HG03460 (cell line): Measurements from ENCODE around the gene PRDX5.
"Not testable (repeated sequence)": the region's sequence is repeated elsewhere in the genome, so short reads cannot be mapped to it uniquely, and the experiment has no call there.

Experiments used
- ATAC-seq: cut with Tn5 transposase; IDR thresholded peaks from one replicate; pipeline ENCODE4 v1.9.1; 2021; ENCODE audit not compliant: unreplicated experiment

The PRDX5 gene

GRCh38 chr11:64305075-64305690 is 12.7 kb upstream of the PRDX5 start, which contains the start of gene ESRRA:
TSS of gene ESRRA (plus strand) at chr11:64305524. CDS start at chr11:64307180, 1,656 bp downstream.
- peak; percentile 68 for ATAC-seq

- ATAC-seq: no peak
These were observed 12.0 kb upstream of the PRDX5 start for GRCh38 chr11:64305691-64306562.

DNA sequence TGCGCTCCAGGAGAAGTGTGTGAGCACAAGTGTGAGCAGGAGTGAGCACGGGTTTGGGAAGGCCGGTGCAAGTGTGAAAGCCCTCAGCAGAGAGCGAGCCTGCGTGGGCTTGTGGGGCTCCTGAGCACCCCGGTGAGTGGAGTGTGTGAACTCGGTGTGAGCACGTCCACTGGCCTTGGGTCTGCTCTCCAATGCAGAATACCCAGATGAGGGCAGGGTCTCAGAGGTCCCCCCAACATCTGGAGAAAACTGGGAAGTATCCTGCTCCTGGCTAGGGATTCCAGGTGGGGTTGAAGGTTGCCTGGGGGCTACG is 11.4 kb upstream of the PRDX5 start:
- no peak for ATAC-seq

DNA sequence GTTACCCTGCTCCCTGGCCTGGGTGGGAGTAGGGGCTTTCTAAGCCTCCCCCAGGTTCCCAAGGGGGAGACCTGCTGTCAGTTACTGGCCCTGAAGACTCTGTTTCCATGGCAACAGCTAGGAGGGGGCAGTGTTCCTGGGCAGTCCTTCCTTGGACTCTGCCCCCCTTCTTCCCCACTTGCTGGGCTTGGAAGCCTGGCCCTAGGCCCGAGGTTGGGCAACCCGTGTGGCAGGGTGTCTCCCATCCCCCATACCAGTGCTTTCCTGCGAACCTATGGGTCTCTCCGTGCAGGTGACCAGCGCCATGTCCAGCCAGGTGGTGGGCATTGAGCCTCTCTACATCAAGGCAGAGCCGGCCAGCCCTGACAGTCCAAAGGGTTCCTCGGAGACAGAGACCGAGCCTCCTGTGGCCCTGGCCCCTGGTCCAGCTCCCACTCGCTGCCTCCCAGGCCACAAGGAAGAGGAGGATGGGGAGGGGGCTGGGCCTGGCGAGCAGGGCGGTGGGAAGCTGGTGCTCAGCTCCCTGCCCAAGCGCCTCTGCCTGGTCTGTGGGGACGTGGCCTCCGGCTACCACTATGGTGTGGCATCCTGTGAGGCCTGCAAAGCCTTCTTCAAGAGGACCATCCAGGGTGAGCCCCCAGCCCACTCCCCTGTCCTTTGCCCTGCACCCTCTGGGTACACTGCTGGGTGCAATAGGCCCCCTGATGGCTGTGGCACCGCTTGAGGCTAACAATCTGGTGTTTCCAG is 10.9 kb upstream of the PRDX5 start:
- no peak for ATAC-seq

DNA sequence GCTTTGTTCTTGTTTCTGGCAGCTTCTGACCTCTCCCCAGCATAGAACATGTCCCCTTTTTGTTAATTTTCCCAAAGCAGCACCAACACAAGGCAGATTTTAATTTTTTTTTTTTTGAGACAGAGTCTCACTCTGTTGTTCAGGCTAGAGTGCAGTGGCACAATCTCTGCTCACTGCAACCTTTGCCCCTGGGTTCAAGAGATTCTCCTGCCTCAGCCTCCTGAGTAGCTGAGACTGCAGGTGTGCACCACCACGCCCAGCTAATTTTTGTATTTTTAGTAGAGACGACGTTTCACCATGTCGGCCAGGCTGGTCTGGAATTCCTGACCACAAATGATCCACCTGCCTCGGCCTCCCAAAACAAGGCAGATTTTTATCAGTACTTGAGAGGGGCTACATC is 10.1 kb upstream of the PRDX5 start:
- not testable (repeated sequence) for ATAC-seq

GRCh38 chr11:64312947-64313346 is 5.0 kb upstream of the PRDX5 start:
- ATAC-seq: no peak

GRCh38 chr11:64313491-64314145 is 4.3 kb upstream of the PRDX5 start:
- ATAC-seq: no peak

- ATAC-seq: no peak
These were observed 3.6 kb upstream of the PRDX5 start for GRCh38 chr11:64314146-64314804.

- ATAC-seq: no peak
These were observed 2.9 kb upstream of the PRDX5 start for GRCh38 chr11:64314805-64315561.

GRCh38 chr11:64315667-64316526 is 2.0 kb upstream of the PRDX5 start:
- ATAC-seq: not testable (repeated sequence)

DNA sequence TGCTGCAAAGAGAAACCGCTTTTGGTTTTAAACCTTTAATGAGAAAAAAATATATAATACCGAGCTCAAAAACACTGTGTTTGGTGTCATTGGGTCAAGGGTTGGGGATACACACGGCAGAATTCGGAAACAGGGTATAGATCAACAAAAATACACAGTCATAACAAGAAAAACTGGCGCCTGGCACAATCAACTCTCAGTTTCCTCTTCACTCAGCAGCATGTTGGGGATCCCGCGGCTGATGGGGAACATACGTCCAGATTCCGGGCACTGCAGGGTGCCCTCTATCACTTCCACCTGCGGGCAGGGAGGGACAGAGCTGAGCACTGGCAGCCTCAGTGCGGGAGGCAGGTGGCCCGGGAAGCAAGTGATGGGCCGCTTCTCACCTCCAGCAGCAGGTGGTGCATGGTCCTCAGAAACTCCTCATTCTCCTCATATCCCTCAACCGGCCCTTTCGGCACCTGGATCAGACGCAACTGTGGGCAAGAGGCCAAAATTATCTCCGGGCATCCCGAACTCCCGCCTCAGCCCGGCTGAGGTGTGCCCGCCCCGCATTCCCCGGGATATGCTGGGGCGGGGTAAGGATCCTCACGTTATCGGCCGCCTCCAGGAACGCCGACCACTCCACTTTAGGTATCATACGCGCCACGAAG is 1.1 kb upstream of the PRDX5 start:
- ATAC-seq: peak; percentile 2

DNA sequence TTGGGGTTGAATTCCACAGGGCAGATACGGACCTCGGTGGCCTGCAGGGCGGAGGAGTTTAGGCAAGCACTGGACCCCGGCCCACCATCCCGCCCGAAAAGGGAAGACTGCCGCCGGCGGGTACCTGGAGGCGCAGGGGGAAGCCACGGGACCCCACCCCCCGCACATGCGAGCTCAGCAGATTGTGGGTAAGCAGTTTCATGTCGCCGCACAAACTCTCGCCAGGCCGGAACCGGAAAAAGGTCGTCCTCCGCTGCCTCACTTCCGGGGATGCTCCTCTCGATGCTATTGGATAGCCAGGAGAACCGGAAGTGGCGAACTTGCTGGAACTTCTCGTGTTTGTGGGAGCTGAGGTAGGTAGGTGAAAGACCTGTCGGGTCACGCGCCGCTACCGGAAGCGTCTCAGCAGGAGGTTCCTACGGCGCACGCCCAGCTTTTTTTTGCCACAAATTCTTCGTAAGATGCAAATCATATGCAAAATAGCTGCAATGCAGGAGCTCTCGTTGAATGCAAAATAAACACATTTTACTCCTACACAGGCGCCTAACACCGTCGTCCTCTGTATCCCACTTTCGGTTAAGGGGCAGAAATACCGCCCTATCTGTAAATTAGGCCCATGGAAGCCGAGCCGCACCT is 478 bp upstream of the PRDX5 start, which contains the start of gene TRMT112:
TSS of gene TRMT112 (minus strand) at position 235 of the 636 bp plus-strand sequence. CDS start at position 202, 33 bp downstream.
- peak; percentile 58 for ATAC-seq

GRCh38 chr11:64318766-64319761 is 1.1 kb downstream of the PRDX5 start:
- ATAC-seq: no peak

GRCh38 chr11:64320556-64320955 is 2.6 kb downstream of the PRDX5 start:
- ATAC-seq: no peak

- no peak for ATAC-seq
These were observed 3.1 kb downstream of the PRDX5 start for GRCh38 chr11:64321026-64321425.

- ATAC-seq: no peak
These were observed 3.6 kb downstream of the PRDX5 start for GRCh38 chr11:64321533-64321932.

DNA sequence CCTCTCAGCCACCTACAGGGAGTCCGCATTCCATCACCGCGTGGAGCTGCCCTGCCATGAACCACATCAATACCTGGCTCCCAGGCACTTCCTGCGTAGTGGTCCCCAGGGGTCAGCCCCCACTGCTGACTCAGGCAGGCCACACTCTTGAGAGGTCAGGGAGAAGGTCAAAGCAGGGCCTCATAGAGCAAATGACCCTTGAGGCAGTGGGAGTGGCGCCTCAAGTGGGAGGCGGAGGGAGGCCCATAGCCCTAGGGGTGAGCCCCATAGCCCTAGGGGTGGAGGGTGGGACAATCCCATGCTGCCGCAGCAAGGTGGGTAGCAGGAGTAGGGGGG is 5.0 kb downstream of the PRDX5 start:
- ATAC-seq: no peak
